T47D (cell line): Measurements from ENCODE around the gene RANBP10.
"Not testable (repeated sequence)": the region's sequence is repeated elsewhere in the genome, so short reads cannot be mapped to it uniquely, and the experiment has no call there.

Experiments
- DNase-seq, 2 experiments: peaks; one replicate each; pipeline versions ENCODE4 v3.0.0 to v3.0.0-alpha.2; 2011 to 2012; ENCODE audit warnings: low read depth in 1 of 2, low spot score in 1 of 2
- JUND ChIP-seq: IDR thresholded peaks from 2 replicates; pipeline ENCODE4 v1.6.1; 2012; ENCODE audit warnings: low read depth
- in situ Hi-C: cut with HindIII; loops from 2 replicates; pipeline ENCODE4 v1.10.0; 2016; ENCODE audit warnings: low sequenced_read_pairs, low pct_unique_long_range_greater_than_20kb

RANBP10 gene

DNA sequence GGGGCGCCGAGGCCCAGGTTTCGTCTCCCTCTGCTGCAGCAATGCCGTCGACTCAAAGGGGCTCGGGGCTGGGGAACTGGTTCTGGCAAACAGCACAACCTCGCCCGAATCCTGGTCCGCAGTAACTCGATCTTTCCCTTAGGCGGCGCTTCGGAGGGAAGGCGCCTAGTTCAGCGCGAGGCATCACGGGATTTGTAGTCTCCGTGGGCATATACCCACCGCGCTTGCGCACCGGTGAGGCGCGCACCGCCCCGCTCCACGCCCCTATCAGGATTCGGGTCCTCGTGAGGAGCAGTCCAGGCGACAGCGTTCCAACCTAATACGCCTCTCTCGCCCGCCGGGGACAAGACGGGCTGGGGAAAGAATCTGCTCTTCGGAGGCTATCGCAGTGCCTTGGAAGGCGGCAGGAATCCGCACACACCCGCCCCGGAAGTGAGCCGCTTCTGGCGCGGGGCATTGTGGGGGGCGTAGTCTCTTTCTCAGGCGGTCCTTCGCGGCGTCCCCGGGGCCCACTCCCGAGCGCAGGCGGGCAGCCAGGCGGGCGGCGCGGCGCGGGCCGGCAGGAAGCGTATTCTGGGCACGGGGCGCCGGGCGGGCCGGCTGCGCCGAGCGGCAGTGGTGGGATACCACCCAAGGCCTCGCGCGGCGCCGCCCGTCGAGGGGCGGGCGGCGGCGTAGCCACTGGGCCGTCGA, 35.6 kb upstream of the RANBP10 start, which contains the start of gene THAP11:
Gene THAP11, plus strand, starts transcription at position 505 of the 693 bp plus-strand sequence. CDS start 235 bp downstream, outside the sequence.
- TF ChIP-seq JUND = no peak
- in situ Hi-C loops = no loop called here
- peak; percentile 92 to 98 for DNase-seq

DNA sequence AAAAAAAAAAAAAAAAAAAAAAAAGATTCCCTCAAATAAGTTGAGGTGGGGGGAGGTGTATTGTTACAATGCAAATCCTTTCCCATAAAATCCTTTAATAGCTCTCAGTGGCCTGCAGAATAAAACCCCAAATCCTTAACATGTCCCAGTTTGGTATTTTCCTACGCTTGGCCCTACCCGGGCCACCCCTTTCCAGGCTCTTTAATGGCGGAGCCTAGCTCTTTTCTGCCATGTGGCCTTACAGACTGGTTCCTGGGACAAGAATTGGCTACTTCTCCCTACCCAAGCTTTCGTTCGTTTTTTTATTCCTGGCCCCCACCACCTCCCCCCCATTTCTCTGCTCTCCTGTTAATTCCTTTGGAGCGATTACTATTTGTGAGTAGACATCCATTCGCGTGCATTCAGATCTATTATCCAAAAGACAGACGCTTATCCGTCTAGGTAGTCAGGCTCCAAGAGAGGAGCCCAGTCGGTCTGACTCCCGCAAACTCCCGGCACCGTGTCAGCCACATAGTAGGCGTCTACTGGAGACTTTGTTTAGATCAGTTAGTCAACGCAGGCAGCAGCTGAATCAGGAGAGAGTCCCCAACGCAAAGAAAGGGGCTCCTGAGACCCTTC, 34.9 kb upstream of the RANBP10 start:
- no peak for DNase-seq
- in situ Hi-C loops = no loop called here
- no peak for TF ChIP-seq JUND

- in situ Hi-C loops = no loop called here
- TF ChIP-seq JUND = no peak
- DNase-seq = no peak
Measured at GRCh38 chr16:67837811-67838210, 31.5 kb upstream of the RANBP10 start.

DNA sequence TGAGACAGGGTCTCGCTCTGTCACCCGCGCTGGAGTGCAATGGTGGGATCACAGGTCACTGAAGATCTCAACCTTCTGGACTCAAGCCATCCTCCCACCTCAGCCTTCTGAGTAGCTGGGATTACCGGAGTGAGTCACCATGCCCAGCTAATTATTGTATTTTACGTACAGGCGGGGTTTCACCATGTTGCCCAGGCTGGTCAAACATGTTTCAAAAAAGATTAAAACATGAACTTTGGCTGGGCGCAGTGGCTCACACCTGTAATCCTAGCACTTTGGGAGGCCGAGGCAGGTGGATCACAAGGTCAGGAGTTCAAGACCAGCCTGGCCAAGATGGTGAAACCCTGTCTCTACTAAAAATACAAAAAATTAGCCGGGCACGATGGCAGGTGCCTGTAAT, 30.8 kb upstream of the RANBP10 start:
- in situ Hi-C loops, DNase-seq: not testable (repeated sequence)

GRCh38 chr16:67834242-67834614, 27.9 kb upstream of the RANBP10 start:
- TF ChIP-seq JUND = no peak
- DNase-seq = no peak
- in situ Hi-C loops = no loop called here

DNA sequence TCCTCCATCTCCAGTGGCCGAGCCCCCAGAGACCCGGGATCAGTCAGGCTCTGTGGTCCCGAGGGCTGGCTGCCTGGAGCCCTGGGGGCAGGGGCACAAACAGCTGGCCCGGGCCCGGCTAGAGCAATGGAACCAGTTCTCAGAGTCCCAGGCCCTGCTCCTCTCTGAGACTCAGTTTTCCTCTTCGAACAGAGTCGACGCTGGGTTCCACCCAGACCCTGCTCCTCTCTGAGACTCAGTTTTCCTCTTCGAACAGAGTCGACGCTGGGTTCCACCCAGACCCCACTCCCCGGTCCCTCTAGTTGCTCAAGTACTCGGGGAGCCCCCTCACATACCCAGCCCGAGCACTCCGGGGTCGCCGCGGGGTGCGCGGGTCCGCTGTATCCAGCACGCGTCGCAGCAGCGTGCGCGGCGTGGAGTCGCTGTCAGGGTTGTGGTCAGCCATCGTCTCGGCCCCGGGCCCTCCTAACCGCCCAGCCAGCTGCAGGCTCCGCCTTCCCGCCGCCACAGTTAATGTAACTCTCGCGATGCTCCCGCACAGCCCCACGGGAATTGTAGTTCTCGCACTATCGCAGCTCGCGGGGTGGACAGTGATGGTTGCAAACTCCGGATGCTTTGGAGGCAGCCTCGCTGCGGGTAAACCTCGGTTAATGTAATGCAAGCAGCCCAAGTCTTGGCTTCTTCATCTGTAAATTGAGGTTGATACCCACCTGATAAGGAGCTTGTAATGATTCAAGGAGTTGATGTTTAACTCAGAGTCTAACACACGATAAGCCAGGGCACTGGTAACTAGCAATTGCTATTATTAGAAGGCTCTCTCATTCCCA, 27.3 kb upstream of the RANBP10 start:
- in situ Hi-C loops = no loop called here
- DNase-seq = peak; percentile 87 to 89
- TF ChIP-seq JUND = no peak

GRCh38 chr16:67833030-67833414, 26.7 kb upstream of the RANBP10 start:
- in situ Hi-C loops = no loop called here
- no peak for DNase-seq
- no peak for TF ChIP-seq JUND

GRCh38 chr16:67828651-67829050, 22.3 kb upstream of the RANBP10 start:
- in situ Hi-C loops = no loop called here
- no peak for TF ChIP-seq JUND
- DNase-seq = no peak

GRCh38 chr16:67825906-67826305, 19.5 kb upstream of the RANBP10 start:
- in situ Hi-C loops = no loop called here
- DNase-seq = no peak
- TF ChIP-seq JUND = no peak

GRCh38 chr16:67825119-67825518, 18.8 kb upstream of the RANBP10 start:
- TF ChIP-seq JUND = no peak
- no peak for DNase-seq

GRCh38 chr16:67822511-67822910, 16.2 kb upstream of the RANBP10 start:
- in situ Hi-C loops = no loop called here

More at GRCh38 chr16:67825119-67825518, 18.8 kb upstream of the RANBP10 start:
- in situ Hi-C loops = no loop called here

GRCh38 chr16:67820608-67821259, 14.4 kb upstream of the RANBP10 start:
- no peak for TF ChIP-seq JUND
- in situ Hi-C loops = no loop called here
- DNase-seq = no peak

More at GRCh38 chr16:67822511-67822910, 16.2 kb upstream of the RANBP10 start:
- no peak for DNase-seq
- TF ChIP-seq JUND = no peak
